GM18499 (cell line): ENCODE data around the gene RALBP1.

Experiments used
- ATAC-seq: cut with Tn5 transposase; IDR thresholded peaks from one replicate; pipeline ENCODE4 v1.9.1; 2021; ENCODE audit warnings: moderate number of reproducible peaks; ENCODE audit not compliant: insufficient read depth, unreplicated experiment

Gene RALBP1

DNA sequence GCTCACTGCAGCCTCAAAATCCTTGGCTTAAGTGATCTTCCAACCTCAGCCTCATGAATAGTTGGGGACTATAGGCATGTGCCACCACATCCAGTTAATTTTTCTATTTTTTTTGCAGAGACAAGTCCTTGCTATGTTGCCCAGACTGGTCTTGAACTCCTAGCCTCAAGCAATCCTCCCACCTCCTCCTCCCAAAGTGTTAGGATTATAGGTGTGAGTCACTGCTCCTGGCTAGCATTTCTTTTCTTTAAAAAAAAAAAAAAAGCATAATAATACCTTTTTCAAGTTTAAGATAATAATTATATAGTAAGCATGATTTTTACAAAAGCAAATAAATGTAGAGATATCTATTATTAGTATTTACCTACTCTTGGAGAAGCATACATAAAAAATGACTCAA is 103.0 kb downstream of the RALBP1 start:
- no peak for ATAC-seq

DNA sequence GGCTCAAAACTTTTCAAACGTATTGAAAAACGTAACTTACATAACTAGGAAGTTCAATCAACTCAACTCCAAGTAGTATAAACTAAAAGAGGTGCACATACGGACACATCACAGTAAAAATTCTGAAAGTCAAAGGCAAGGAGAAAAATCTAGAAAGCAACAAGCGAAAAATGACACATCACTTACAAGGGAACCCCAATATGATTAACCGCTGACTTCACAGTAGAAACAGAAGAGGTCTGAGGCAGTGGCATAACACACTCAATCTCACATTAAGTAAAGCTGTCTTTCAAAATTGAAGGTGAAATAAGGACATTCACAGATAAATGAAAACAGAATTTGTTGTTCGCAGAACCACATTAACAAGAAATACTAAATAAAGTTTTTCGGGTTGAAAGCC is 106.4 kb downstream of the RALBP1 start:
- ATAC-seq, result no peak

DNA sequence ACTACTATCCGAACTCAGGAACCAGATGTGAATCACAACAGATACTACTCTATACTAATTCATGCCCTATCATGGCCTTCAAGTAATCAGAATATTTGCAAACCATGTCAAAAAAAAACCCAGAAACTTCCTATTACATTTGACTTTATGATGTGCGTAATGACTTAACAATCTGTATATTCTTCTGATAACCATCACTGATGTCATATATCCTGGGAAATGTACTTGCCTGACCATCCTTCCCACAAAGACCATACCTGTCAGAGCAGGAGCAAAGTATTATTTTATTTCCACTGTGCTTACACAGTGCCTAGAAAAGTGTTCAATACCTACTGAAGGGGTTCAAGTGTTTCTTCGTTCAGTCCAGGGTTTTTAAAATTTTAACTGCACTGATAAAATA is 111.5 kb downstream of the RALBP1 start:
- ATAC-seq, result no peak
